Measurements from ENCODE around the gene MOB2.

The MOB2 gene

DNA sequence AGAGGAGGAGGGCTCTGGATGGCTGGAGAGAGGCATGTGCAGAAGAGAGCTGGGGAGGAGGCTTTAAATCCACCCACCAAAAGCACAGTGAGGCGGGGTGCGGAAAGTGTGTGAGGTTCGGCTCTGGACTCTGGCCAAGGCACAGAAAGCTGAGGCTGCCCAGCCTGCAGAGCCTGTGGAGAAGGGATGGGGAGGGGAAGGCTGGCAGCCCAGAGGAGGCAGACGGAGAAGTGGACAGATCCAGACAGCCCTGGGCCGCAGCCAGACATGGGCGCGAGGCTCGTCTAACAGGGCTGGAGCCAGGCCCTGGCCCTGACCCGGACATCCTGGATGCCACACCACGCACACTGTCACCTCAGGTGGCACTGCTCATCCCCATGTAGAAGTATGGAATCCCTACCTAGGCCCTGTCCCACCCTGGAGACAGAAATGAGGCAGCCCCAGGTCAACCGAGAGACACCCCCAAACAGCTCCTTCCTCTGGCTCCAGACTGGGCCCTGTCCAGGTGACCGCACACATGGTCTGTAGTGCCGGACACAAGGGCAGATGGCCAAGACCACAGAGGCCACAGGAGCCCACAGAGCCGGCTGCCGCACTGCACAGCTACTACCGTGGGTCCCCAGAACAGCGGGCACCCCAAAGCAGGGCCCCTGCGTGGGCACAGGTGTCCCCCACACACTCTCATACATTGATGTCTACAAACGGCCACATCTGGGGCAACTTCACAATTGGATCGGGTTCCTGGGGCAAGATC, 16.6 kb upstream of the MOB2 start:
- TF ChIP-seq, protein P1, sequence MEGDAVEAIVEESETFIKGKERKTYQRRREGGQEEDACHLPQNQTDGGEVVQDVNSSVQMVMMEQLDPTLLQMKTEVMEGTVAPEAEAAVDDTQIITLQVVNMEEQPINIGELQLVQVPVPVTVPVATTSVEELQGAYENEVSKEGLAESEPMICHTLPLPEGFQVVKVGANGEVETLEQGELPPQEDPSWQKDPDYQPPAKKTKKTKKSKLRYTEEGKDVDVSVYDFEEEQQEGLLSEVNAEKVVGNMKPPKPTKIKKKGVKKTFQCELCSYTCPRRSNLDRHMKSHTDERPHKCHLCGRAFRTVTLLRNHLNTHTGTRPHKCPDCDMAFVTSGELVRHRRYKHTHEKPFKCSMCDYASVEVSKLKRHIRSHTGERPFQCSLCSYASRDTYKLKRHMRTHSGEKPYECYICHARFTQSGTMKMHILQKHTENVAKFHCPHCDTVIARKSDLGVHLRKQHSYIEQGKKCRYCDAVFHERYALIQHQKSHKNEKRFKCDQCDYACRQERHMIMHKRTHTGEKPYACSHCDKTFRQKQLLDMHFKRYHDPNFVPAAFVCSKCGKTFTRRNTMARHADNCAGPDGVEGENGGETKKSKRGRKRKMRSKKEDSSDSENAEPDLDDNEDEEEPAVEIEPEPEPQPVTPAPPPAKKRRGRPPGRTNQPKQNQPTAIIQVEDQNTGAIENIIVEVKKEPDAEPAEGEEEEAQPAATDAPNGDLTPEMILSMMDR (IDR thresholded peaks at IDR 0.05; ENCODE audit: insufficient read depth, missing control alignments), result no peak
- DNase-seq (ENCODE audit: insufficient read length, low spot score) (no peak), FAIRE-seq (no peak)

DNA sequence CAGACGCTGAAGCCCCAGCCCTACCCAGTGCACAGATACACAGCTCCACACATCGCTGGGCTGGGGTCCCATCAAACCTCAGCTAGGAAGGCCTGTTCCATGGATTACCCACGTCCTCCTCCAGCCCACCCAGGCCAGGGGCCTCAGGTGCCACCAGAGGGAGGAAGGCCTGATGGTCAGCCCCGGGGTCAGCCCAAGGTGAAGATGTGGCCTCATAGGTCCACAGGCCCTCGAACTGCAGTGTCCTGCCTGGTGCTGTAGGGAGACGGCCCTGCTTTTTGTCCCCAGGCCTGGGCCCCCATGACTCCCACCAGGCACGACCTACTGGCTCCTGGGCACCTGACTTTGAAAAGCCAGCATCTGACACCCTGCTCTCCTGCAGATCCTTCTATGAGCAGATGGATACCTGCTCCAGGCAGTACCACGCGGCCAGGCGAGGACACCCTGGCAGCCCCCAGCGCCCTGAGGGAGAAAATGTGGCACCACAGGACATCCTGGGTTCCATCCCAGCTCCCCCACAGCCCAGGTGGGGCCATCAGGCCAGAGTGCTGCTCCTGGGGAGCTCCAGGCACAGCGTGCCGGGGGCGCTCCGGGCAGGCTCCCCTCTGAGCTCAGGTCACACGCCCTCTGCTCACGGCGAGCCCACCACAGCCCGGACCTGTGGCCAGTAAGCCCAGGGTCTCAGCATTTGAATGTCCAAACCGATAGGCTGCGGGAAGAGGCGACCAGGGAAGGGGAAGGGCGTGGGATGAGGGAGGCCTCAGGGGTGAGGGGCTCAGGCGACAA, 15.8 kb upstream of the MOB2 start:
- DNase-seq (ENCODE audit: insufficient read length, low spot score) (no peak), FAIRE-seq (no peak)
- TF ChIP-seq, protein P1 (IDR thresholded peaks at IDR 0.05; ENCODE audit: insufficient read depth, missing control alignments), result no peak

DNA sequence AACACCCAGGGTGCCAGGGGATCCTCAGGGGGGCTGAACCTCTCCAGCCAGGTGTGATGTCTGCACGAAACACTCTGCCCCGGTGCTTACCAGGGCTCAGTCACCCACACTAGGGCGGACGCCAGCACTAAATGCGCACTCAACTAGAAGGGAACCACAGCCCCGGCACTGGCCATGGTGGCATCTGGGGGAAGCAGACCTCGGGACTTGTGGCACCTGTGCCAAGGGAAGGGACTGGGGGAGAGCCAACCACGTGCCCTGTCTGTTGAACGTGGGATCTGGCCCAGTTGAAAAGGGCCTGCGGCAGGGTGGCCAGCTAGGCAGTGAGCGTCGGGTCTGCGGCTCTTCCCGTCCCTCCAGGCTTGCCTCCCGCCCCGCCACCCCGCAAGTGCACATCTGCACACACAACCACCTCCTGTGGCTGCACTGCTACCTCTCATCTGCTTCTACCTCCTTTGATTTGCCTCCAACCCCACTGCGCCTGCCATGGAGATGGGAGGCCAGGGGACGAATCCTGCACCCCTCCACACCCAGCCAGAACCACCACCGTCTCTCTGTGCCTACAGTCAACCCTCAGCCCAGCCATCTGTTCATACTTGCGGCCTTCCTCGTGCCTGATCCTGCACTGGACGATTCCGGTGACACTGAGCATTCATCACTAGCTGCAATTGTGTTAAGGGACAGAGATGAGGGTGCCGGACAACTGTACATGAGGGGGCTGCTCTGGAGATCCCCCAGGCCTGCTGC, 15.0 kb upstream of the MOB2 start:
- FAIRE-seq, result no peak
- TF ChIP-seq, protein P1 (IDR thresholded peaks at IDR 0.05; ENCODE audit: insufficient read depth, missing control alignments), result no peak

DNA sequence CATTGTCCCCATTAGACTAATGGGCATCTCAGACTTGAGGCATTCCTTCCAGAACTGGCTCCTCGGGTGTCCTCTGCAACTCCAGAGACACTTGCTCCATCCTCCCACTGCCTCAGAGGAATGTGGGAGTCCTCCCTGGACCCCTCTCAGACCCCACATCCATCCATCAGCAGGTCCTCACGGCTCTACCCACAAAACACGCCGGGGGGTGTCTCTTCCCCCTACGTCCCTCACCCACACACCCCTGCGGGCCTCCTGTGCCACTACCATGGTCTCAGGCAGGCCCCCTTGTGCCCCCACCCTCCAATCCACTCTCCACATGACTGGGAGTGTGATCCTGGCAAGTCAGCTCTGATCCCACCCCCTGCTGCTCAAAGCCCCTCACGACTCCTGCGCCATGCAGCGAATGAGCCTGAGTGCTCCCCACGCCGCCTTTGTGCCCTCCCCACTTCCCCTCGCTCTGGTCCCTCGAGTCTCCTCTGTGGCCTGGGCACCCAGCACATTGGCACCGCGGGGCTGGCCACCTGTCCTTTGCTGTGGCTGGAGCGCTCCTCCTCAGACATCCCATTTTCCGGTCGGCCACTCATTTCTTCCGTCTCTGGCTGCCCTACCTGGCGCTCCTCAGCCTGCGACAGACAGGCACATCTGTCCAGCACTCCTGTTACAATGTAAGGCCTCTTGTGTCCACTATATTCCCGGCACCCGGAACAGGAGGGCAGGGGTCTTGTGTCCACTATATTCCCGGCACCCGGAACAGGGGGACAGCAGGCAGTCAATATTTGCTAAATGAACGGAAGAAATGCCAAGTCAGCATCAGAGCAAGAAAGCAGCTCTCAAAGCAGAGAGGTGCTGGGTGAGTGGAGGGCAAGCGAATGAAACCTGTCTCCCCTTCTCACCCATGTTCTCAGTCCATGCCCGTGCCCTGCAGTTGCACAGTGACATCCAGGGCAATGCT, 14.2 kb upstream of the MOB2 start:
- TF ChIP-seq, protein P1 (IDR thresholded peaks at IDR 0.05; ENCODE audit: insufficient read depth, missing control alignments), result no peak
- FAIRE-seq, result no peak

More for the DNA sequence above, 15.0 kb upstream of the MOB2 start:
- DNase-seq (ENCODE audit: insufficient read length, low spot score), result no peak

DNA sequence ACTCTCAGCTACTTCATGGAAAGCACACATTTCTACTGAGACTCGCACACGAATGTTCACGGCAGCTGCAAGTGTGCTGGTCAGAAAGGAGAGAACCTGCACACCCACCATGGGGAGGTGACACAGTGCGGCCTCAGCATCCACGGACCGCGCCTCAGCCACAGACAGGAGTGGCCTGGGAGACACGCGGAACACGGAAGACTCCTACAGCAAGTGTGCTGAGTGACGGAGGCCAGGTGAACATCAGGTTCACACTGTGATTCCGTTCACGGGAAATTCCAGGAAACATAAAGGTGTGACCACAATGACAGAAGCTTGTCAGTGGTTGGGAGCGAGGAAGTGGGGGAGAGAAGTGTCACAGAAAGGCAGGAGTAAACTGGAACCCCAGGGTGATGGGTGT, 13.3 kb upstream of the MOB2 start:
- DNase-seq (ENCODE audit: insufficient read length, low spot score), result no peak

More for the DNA sequence above, 14.2 kb upstream of the MOB2 start:
- DNase-seq (ENCODE audit: insufficient read length, low spot score), result no peak

More for the DNA sequence above, 13.3 kb upstream of the MOB2 start:
- TF ChIP-seq, protein P1 (IDR thresholded peaks at IDR 0.05; ENCODE audit: insufficient read depth, missing control alignments), result no peak
- FAIRE-seq, result no peak
